ENCODE data around the gene NOTCH1. TPM values are rescaled to one million over a fixed set of nuclear protein-coding genes. Genes with fewer than 3 reads are reported as not detected.

The NOTCH1 gene
- total and polyA plus RNA-seq, 2 of the 8 experiments (the other 6 are each of a cell fraction or from before 2014, with no cell fraction given), result 6.9 to 55.6 TPM

GRCh38 chr9:136593581-136593980, 47.7 kb upstream of the NOTCH1 start:
- Histone ChIP-seq H2AFZ (ENCODE audit: low read length) (no peak overlapping the region), H3K23me2 (ENCODE audit: low read depth, low read length) (no peaks in the 10 kb centered on the region; the same call in 1 of the 2 replicates), H3K27me3 (replicated peaks in 1 of 4; ENCODE audit: control insufficient read depth in 3 of 4, extremely low read depth in 1 of 4, insufficient read depth in 3 of 4, low read length in 3 of 4) (no peaks in the 10 kb centered on the region), H3K9ac (replicated peaks in 1 of 4; ENCODE audit: extremely low read depth in 1 of 4, low read depth in 3 of 4, low read length in 3 of 4) (no peak overlapping the region), H3K9me3 (ENCODE audit: insufficient read depth in 2 of 2, low read depth in 1 of 2, low read length in 1 of 2) (peaks cover 0 to 3% of the 10 kb centered on the region in 2 experiments; a peak in 1 of 4 replicates), H4K5ac (ENCODE audit: insufficient read length, low read depth, low read length) (no peak overlapping the region), H3K4me2 (ENCODE audit: insufficient read depth in 1 of 2, low read depth in 2 of 2, low read length in 2 of 2) (no peak overlapping the region), H2BK15ac (ENCODE audit: low read length) (no peak overlapping the region), H3K56ac (replicated peaks; ENCODE audit: insufficient read length, low read depth, low read length) (no peak overlapping the region), H3K79me1 (ENCODE audit: low read depth, low read length) (no peaks in the 10 kb centered on the region), H2AK5ac (ENCODE audit: low read depth, low read length) (no peak overlapping the region), H3K4ac (replicated peaks; ENCODE audit: insufficient read length, low read depth, low read length) (no peak overlapping the region), H2BK12ac (ENCODE audit: low read depth, low read length) (peak overlapping the region; percentile 80; the same call in 1 of the 2 replicates), H4K91ac (replicated peaks; ENCODE audit: insufficient read length, low read length) (no peak overlapping the region), H4K20me1 (replicated peaks in 1 of 2; ENCODE audit: control insufficient read depth in 1 of 2, insufficient read depth in 2 of 2, low read length in 2 of 2) (no peaks in the 10 kb centered on the region), H3K36me3 (ENCODE audit: control insufficient read depth in 2 of 4, insufficient read depth in 4 of 4, low read length in 3 of 4) (no peaks in the 10 kb centered on the region), H3K18ac (ENCODE audit: extremely low read depth, low read length) (no peak overlapping the region), H3K27ac (ENCODE audit: low read depth, low read length) (no peak overlapping the region), H3K4me3 (ENCODE audit: extremely low read depth in 1 of 4, insufficient read depth in 2 of 4, low read depth in 3 of 4, low read length in 4 of 4) (no peak overlapping the region), H2BK5ac (ENCODE audit: low read depth, low read length) (no peak overlapping the region), H3K14ac (ENCODE audit: insufficient read length) (no peak overlapping the region), H2BK20ac (ENCODE audit: low read length) (no peak overlapping the region), H3K23ac (ENCODE audit: insufficient read length) (no peak overlapping the region), H3K4me1 (replicated peaks in 1 of 4; ENCODE audit: control insufficient read depth in 3 of 4, insufficient read depth in 4 of 4, low read length in 3 of 4) (peaks cover 0 to 19% (median 9%) of the 10 kb centered on the region in 4 experiments; a peak in 6 of 7 replicates), H2BK120ac (replicated peaks; ENCODE audit: low read depth, low read length) (no peak overlapping the region), H4K8ac (ENCODE audit: extremely low read depth, insufficient read depth, low read length) (no peak overlapping the region), H3K79me2 (ENCODE audit: control insufficient read depth in 1 of 2, insufficient read depth in 2 of 2, low read length in 2 of 2) (no peaks in the 10 kb centered on the region)
- ChIA-PET POLR2A (ENCODE audit: partially characterized antibody) (interaction anchor here (0.8 kb wide), 1 partner anchor 45 kb away, joined by 3 read pairs; no protein-coding TSS in a partner anchor), CTCF (ENCODE audit: partially characterized antibody) (interaction anchor here (1.0 to 2.2 kb wide), 3 partner anchors 12 to 50 kb away, joined by 3 to 5 read pairs (median 4); no protein-coding TSS in a partner anchor)
- 93% methylated on average over 8 of the region's 8 CpGs; no CpG with 5 or more reads in 1 of the 2 experiments for WGBS, 2 experiments (ENCODE audit: extremely low coverage in 1 of 2, insufficient coverage in 1 of 2, insufficient read length in 1 of 2, insufficient replicate concordance in 2 of 2, low coverage in 1 of 2, low lambda C conversion rate in 2 of 2, missing lambda C conversion rate in 1 of 2)
- DNase-seq (ENCODE audit: low read depth in 1 of 2, low spot score in 2 of 2) (no peak), FAIRE-seq (no peak)
- TF ChIP-seq BCL11A (IDR thresholded peaks at IDR 0.05; ENCODE audit: low read depth in 2 of 2, low read length in 2 of 2), result no peak
- no peak for TF ChIP-seq HDAC2 (IDR thresholded peaks at IDR 0.05; ENCODE audit: borderline replicate concordance in 1 of 2, low read depth in 2 of 2, low read length in 2 of 2)
- no peak for TF ChIP-seq CEBPB (IDR thresholded peaks at IDR 0.05; ENCODE audit: low read depth, low read length)
- TF ChIP-seq CTBP2 (IDR thresholded peaks at IDR 0.05; ENCODE audit: borderline replicate concordance, insufficient read depth, insufficient read length, low read length), result no peak
- TF ChIP-seq TAF1 (IDR thresholded peaks at IDR 0.05; ENCODE audit: low read depth, low read length), result no peak
- TF ChIP-seq FOSL1 (IDR thresholded peaks at IDR 0.05; ENCODE audit: insufficient read depth, low read depth, low read length), result no peak
- TF ChIP-seq CHD2 (IDR thresholded peaks at IDR 0.05; ENCODE audit: low read length), result no peak
- TF ChIP-seq TBP (IDR thresholded peaks at IDR 0.05; ENCODE audit: low read depth, low read length), result no peak
- TF ChIP-seq, protein P1, sequence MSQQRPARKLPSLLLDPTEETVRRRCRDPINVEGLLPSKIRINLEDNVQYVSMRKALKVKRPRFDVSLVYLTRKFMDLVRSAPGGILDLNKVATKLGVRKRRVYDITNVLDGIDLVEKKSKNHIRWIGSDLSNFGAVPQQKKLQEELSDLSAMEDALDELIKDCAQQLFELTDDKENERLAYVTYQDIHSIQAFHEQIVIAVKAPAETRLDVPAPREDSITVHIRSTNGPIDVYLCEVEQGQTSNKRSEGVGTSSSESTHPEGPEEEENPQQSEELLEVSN (IDR thresholded peaks at IDR 0.05), result no peak
- TF ChIP-seq CREB1 (IDR thresholded peaks at IDR 0.05), result no peak
- no peak for TF ChIP-seq JUND (IDR thresholded peaks at IDR 0.05; ENCODE audit: low read length)
- TF ChIP-seq RBBP5 (IDR thresholded peaks at IDR 0.05; ENCODE audit: borderline replicate concordance, low read depth, low read length), result no peak
